ENCODE results near the gene RSPRY1.

GRCh38 chr16:57266531-57267260, 80.6 kb downstream of the RSPRY1 start:
- TF ChIP-seq CTCF (IDR thresholded peaks at IDR 0.05) = no peak
- TF ChIP-seq EZH2phosphoT487 (IDR thresholded peaks at IDR 0.05) = no peak

Measured in neural progenitor cell (in vitro differentiated cells).